ENCODE data around the gene KCNE4.

DNA sequence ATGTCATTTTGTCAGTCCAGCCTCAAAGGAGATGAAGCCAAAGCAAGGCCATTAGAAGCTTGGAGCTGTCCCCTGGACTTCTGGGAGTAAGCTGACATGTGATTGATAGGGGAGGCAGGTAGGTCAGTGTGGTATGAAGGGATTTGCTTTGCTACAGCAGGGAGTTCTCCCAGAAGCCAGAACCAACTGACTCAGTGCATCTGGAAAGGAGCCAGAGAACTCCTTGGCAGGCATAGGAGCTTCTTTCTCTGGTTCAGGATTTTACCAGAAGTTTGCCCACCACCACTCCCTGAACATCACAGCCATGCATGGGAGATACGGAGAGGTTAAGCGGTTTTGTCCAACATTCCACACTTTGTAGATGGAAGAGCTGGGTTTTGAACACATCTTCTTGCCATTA, 24.5 kb upstream of the KCNE4 start:
- TF ChIP-seq EP300 (conservative IDR thresholded peaks at IDR 0.05; ENCODE audit: poor library complexity, severe bottlenecking) = no peak
- TF ChIP-seq MXI1 (conservative IDR thresholded peaks at IDR 0.05; ENCODE audit: poor library complexity, severe bottlenecking) = no peak
- TF ChIP-seq EZH2 (IDR thresholded peaks at IDR 0.05; ENCODE audit: borderline replicate concordance, insufficient read depth, low read length, poor library complexity, severe bottlenecking) = no peak
- TF ChIP-seq, protein P1, sequence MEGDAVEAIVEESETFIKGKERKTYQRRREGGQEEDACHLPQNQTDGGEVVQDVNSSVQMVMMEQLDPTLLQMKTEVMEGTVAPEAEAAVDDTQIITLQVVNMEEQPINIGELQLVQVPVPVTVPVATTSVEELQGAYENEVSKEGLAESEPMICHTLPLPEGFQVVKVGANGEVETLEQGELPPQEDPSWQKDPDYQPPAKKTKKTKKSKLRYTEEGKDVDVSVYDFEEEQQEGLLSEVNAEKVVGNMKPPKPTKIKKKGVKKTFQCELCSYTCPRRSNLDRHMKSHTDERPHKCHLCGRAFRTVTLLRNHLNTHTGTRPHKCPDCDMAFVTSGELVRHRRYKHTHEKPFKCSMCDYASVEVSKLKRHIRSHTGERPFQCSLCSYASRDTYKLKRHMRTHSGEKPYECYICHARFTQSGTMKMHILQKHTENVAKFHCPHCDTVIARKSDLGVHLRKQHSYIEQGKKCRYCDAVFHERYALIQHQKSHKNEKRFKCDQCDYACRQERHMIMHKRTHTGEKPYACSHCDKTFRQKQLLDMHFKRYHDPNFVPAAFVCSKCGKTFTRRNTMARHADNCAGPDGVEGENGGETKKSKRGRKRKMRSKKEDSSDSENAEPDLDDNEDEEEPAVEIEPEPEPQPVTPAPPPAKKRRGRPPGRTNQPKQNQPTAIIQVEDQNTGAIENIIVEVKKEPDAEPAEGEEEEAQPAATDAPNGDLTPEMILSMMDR (IDR thresholded peaks at IDR 0.05; ENCODE audit: poor library complexity, severe bottlenecking) = no peak
- TF ChIP-seq TAF1 (IDR thresholded peaks at IDR 0.05; ENCODE audit: low read depth) = no peak
- TF ChIP-seq, protein P2, sequence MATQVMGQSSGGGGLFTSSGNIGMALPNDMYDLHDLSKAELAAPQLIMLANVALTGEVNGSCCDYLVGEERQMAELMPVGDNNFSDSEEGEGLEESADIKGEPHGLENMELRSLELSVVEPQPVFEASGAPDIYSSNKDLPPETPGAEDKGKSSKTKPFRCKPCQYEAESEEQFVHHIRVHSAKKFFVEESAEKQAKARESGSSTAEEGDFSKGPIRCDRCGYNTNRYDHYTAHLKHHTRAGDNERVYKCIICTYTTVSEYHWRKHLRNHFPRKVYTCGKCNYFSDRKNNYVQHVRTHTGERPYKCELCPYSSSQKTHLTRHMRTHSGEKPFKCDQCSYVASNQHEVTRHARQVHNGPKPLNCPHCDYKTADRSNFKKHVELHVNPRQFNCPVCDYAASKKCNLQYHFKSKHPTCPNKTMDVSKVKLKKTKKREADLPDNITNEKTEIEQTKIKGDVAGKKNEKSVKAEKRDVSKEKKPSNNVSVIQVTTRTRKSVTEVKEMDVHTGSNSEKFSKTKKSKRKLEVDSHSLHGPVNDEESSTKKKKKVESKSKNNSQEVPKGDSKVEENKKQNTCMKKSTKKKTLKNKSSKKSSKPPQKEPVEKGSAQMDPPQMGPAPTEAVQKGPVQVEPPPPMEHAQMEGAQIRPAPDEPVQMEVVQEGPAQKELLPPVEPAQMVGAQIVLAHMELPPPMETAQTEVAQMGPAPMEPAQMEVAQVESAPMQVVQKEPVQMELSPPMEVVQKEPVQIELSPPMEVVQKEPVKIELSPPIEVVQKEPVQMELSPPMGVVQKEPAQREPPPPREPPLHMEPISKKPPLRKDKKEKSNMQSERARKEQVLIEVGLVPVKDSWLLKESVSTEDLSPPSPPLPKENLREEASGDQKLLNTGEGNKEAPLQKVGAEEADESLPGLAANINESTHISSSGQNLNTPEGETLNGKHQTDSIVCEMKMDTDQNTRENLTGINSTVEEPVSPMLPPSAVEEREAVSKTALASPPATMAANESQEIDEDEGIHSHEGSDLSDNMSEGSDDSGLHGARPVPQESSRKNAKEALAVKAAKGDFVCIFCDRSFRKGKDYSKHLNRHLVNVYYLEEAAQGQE (IDR thresholded peaks at IDR 0.05; ENCODE audit: borderline replicate concordance) = no peak
- no peak for TF ChIP-seq SMC3 (conservative IDR thresholded peaks at IDR 0.05; ENCODE audit: poor library complexity)
- TF ChIP-seq POLR2AphosphoS5 (IDR thresholded peaks at IDR 0.05) = no peak
- no peak for TF ChIP-seq RAD21 (conservative IDR thresholded peaks at IDR 0.05)
